HepG2 (cell line): Measurements from ENCODE around the gene ZNF451. TPM values are rescaled to one million over a fixed set of nuclear protein-coding genes. Genes with fewer than 3 reads are reported as not detected.

ENCODE experiments used
- EHMT2 ChIP-seq: fragments of 200-600 bp; sonication (generic); IDR thresholded peaks from 2 replicates; pipeline ENCODE4 v1.7.0; 2017; ENCODE audit warnings: antibody characterized with exemption, low read depth, low read length, borderline replicate concordance
- ELF4 ChIP-seq: sonication (generic); formaldehyde crosslinking; IDR thresholded peaks from 2 replicates; pipeline ENCODE4 v1.5.0; 2020; ENCODE audit warnings: missing genetic modification reagents, mild to moderate bottlenecking, moderate library complexity, borderline replicate concordance
- FOXK1 ChIP-seq: sonication (generic); formaldehyde crosslinking; IDR thresholded peaks from 2 replicates; pipeline ENCODE4 v1.4.0; 2020; ENCODE audit warnings: low read depth, missing genetic modification reagents, borderline replicate concordance
- FOXP1 ChIP-seq, 2 experiments: fragments of 450-650 bp in 1 of 2; IDR thresholded peaks; 2 replicates each; pipeline ENCODE4 v1.6.1; 2017 to 2018; ENCODE audit warnings: antibody characterized with exemption in 1 of 2
- GABPB1 ChIP-seq: IDR thresholded peaks from 2 replicates; pipeline ENCODE4 v1.6.1; 2016; ENCODE audit warnings: mild to moderate bottlenecking, missing genetic modification reagents, moderate library complexity, missing compliant biosample characterization
- HIC2 ChIP-seq: sonication (generic); formaldehyde crosslinking; IDR thresholded peaks from 2 replicates; pipeline ENCODE4 v1.9.0; 2022; ENCODE audit warnings: low read depth, missing genetic modification reagents
- IKZF4 ChIP-seq: sonication (generic); formaldehyde crosslinking; IDR thresholded peaks from 2 replicates; pipeline ENCODE4 v1.5.1; 2020; ENCODE audit warnings: borderline replicate concordance, mild to moderate bottlenecking, low read depth, missing genetic modification reagents; ENCODE audit errors: not compliant biosample characterization
- IRX3 ChIP-seq: sonication (generic); formaldehyde crosslinking; IDR thresholded peaks from 2 replicates; pipeline ENCODE4 v1.8.1; 2023; ENCODE audit warnings: mild to moderate bottlenecking, low read depth, missing genetic modification reagents, borderline replicate concordance
- NR0B2 ChIP-seq: sonication (generic); formaldehyde crosslinking; IDR thresholded peaks from 2 replicates; pipeline ENCODE4 v1.4.0; 2020; ENCODE audit warnings: mild to moderate bottlenecking, missing genetic modification reagents
- PHF8 ChIP-seq: sonication (generic); formaldehyde crosslinking; IDR thresholded peaks from 2 replicates; pipeline ENCODE4 v1.5.0; 2020; ENCODE audit warnings: missing genetic modification reagents
- TBX2 ChIP-seq: sonication (generic); formaldehyde crosslinking; IDR thresholded peaks from 2 replicates; pipeline ENCODE4 v1.5.0; 2020; ENCODE audit warnings: missing genetic modification reagents, mild to moderate bottlenecking, borderline replicate concordance
- TOPORS ChIP-seq: sonication (generic); formaldehyde crosslinking; IDR thresholded peaks from 2 replicates; pipeline ENCODE4 v1.8.0; 2023; ENCODE audit warnings: mild to moderate bottlenecking, missing genetic modification reagents
- WIZ ChIP-seq: sonication (generic); formaldehyde crosslinking; IDR thresholded peaks from 2 replicates; pipeline ENCODE4 v1.5.1; 2020; ENCODE audit warnings: mild to moderate bottlenecking, missing genetic modification reagents
- ZHX2 ChIP-seq, 2 experiments: sonication (generic) in 1 of 2; formaldehyde crosslinking in 1 of 2; IDR thresholded peaks; 2 replicates each; pipeline versions ENCODE4 v1.6.1 to v1.9.0; 2014 to 2022; ENCODE audit warnings: antibody characterized with exemption in 1 of 2, borderline replicate concordance in 1 of 2, inconsistent platforms in 1 of 2, low read depth in 1 of 2, missing genetic modification reagents in 1 of 2
- ZNF431 ChIP-seq: sonication (generic); formaldehyde crosslinking; IDR thresholded peaks from 2 replicates; pipeline ENCODE4 v1.9.0; 2022; ENCODE audit warnings: missing genetic modification reagents, low read depth, mild to moderate bottlenecking, borderline replicate concordance
- ZNF605 ChIP-seq: sonication (generic); formaldehyde crosslinking; IDR thresholded peaks from 2 replicates; pipeline ENCODE4 v1.8.0; 2022; ENCODE audit warnings: mild to moderate bottlenecking, missing genetic modification reagents
- polyA plus RNA-seq, 8 experiments: library from polyadenylated mRNA; depleted of rRNA in 3 of 8; stranded (reverse) in 7 of 8; unstranded in 1 of 8; fragments of >200 nt; fragmentation: Illumina TruSeq in 4 of 8; extraction: Trizol in 4 of 8; gene quantifications; 2 replicates each; pipeline versions ENCODE4 v1.2.1 to v1.2.3, GENCODE V29; 2011 to 2016; ENCODE audit warnings: low read depth in 4 of 8, missing spikeins in 1 of 8, mixed read lengths in 1 of 8; ENCODE audit not compliant: insufficient read depth in 1 of 8
- total RNA-seq, 5 experiments: library from RNA; depleted of rRNA; stranded (reverse); fragments of >200 nt; fragmentation: Illumina TruSeq; extraction: Trizol; gene quantifications; 2 replicates each; pipeline ENCODE4 v1.2.3, GENCODE V29; 2016; ENCODE audit warnings: low read depth in 1 of 5
- TF ChIP-seq, protein P1 (sequence below): sonication (generic); formaldehyde crosslinking; conservative IDR thresholded peaks from 2 replicates; pipeline ENCODE4 v1.8.0; 2022; ENCODE audit warnings: mild to moderate bottlenecking, moderate library complexity, missing genetic modification reagents

The ZNF451 gene
- total and polyA plus RNA-seq, 2 of the 13 experiments (the other 11 are each of a cell fraction or from before 2014, with no cell fraction given), result 32.1 to 65.7 TPM

DNA sequence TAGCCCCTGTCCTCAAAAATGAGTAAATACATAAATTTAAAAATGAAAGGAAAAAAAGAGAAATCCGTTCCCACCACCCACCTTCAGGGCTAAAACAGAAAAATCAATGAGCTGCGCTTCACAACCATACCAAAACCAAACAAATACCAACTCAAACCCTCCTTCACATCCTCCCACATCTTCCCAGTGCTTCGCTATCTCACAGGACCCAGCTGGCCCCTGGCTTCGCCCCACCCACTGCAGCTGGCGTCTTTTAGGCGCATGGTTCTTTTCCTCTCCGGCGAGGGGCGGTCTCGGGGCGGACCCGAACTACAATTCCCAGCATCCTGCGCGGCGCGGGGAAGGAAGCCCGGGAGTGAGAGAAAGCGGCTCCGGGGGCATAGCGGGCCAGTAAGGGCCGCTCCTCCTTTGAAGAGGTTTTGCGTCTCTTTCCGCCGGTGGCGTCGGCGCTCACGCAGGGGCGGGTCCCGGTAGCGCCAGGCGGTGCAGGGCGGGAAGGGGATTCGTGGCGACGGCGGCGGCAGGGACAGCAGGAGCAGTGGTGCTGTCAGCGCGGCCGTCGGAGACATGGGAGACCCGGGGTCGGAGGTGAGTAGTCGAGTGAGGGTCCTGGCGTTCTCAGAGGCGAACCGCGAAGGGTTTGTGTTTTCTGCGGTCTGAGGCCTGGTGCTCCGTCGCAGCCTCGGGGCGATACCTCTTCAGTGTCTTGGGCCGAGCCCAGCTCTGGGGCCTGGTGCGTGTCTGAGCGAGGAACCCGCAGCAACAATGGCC lies at the start of gene ZNF451 (continued):
- peak; percentile 72 for TF ChIP-seq ZHX2 (IDR thresholded peaks at IDR 0.05; ENCODE audit: low read depth)
- no peak for TF ChIP-seq ZHX2 (CRISPR knock-in tag; IDR thresholded peaks at IDR 0.05; ENCODE audit: borderline replicate concordance)
- no peak for TF ChIP-seq ZNF431 (CRISPR knock-in tag)
- peak; percentile 97 for TF ChIP-seq GABPB1
- TF ChIP-seq TOPORS (CRISPR knock-in tag), result no peak
- TF ChIP-seq ELF4 (CRISPR knock-in tag), result 0 out of 2 replicates have a peak, but pooled peaks have one; percentile 74
- no peak for TF ChIP-seq HIC2 (CRISPR knock-in tag)
- no peak for TF ChIP-seq FOXP1 (IDR thresholded peaks at IDR 0.05)
- TF ChIP-seq FOXP1 (CRISPR knock-in tag; IDR thresholded peaks at IDR 0.05), result peak; percentile 25; the same call in 1 of the 2 replicates
- no peak; the same call in 1 of the 2 replicates for TF ChIP-seq EHMT2
- TF ChIP-seq IKZF4 (CRISPR knock-in tag), result no peak
- 0 out of 2 replicates have a peak, but pooled peaks have one; percentile 24 for TF ChIP-seq IRX3 (CRISPR knock-in tag)
- TF ChIP-seq, protein P1, sequence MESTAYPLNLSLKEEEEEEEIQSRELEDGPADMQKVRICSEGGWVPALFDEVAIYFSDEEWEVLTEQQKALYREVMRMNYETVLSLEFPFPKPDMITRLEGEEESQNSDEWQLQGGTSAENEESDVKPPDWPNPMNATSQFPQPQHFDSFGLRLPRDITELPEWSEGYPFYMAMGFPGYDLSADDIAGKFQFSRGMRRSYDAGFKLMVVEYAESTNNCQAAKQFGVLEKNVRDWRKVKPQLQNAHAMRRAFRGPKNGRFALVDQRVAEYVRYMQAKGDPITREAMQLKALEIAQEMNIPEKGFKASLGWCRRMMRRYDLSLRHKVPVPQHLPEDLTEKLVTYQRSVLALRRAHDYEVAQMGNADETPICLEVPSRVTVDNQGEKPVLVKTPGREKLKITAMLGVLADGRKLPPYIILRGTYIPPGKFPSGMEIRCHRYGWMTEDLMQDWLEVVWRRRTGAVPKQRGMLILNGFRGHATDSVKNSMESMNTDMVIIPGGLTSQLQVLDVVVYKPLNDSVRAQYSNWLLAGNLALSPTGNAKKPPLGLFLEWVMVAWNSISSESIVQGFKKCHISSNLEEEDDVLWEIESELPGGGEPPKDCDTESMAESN (CRISPR knock-in tag), result peak; percentile 80
- peak; percentile 91 for TF ChIP-seq TBX2 (CRISPR knock-in tag)
- TF ChIP-seq WIZ (CRISPR knock-in tag), result peak; percentile 80; the same call in 1 of the 2 replicates
- TF ChIP-seq FOXK1 (CRISPR knock-in tag), result peak; percentile 82
- peak; percentile 89 for TF ChIP-seq PHF8 (CRISPR knock-in tag)
- TF ChIP-seq ZNF605 (CRISPR knock-in tag), result peak; percentile 96
- TF ChIP-seq NR0B2 (CRISPR knock-in tag), result peak; percentile 77; the same call in 1 of the 2 replicates
